K562 (cell line): ENCODE measurements around the gene BIRC5. TPM values are rescaled to one million over a fixed set of nuclear protein-coding genes. Genes with fewer than 3 reads are reported as not detected.

ENCODE experiments used
- FOSL1 ChIP-seq: fragments of 200-800 bp; sonication (Bioruptor generic); conservative IDR thresholded peaks from 2 replicates; pipeline ENCODE4 v1.6.1; 2016; ENCODE audit warnings: missing genetic modification characterization, missing compliant biosample characterization
- GTF2F1 ChIP-seq: IDR thresholded peaks from 2 replicates; pipeline ENCODE4 v1.6.1; 2011; ENCODE audit warnings: low read depth, low read length, improper control_type of control experiment
- HDAC2 ChIP-seq: fragments of 450-650 bp; IDR thresholded peaks from 2 replicates; pipeline ENCODE4 v1.6.1; 2016; ENCODE audit warnings: mild to moderate bottlenecking
- HDAC3 ChIP-seq: fragments of 450-650 bp; IDR thresholded peaks from 2 replicates; pipeline ENCODE4 v1.6.1; 2018; ENCODE audit warnings: borderline replicate concordance, mild to moderate bottlenecking, moderate library complexity; ENCODE audit not compliant: partially characterized antibody
- HDAC6 ChIP-seq: IDR thresholded peaks from 2 replicates; pipeline ENCODE4 v1.6.1; 2012; ENCODE audit warnings: low read depth, mild to moderate bottlenecking, control low read depth, inconsistent platforms, low read length, moderate library complexity
- MEF2D ChIP-seq: conservative IDR thresholded peaks from 2 replicates; pipeline ENCODE4 v1.6.1; 2016; ENCODE audit warnings: low read depth, missing genetic modification characterization, missing compliant biosample characterization
- NCOR1 ChIP-seq: fragments of 450-650 bp; IDR thresholded peaks from 2 replicates; pipeline ENCODE4 v1.6.1; 2016; ENCODE audit warnings: mild to moderate bottlenecking, moderate library complexity
- NFXL1 ChIP-seq: fragments of 450-650 bp; formaldehyde crosslinking; IDR thresholded peaks from 2 replicates; pipeline ENCODE4 v1.4.0; 2021; ENCODE audit warnings: mild to moderate bottlenecking
- NFYB ChIP-seq: IDR thresholded peaks from 2 replicates; pipeline ENCODE4 v1.6.1; 2011; ENCODE audit warnings: mild to moderate bottlenecking, moderate library complexity; ENCODE audit not compliant: insufficient read length; ENCODE audit errors: extremely low read depth
- POLR2B ChIP-seq: fragments of 450-650 bp; IDR thresholded peaks from 2 replicates; pipeline ENCODE4 v1.6.1; 2018; ENCODE audit warnings: low read depth; ENCODE audit not compliant: partially characterized antibody
- SMAD4 ChIP-seq: fragments of 250-450 bp; sonication (Bioruptor Pico); conservative IDR thresholded peaks from 2 replicates; pipeline ENCODE4 v1.8.0; 2021; ENCODE audit warnings: inconsistent platforms, mild to moderate bottlenecking, moderate library complexity
- SUPT5H ChIP-seq: fragments of 450-650 bp; IDR thresholded peaks from 2 replicates; pipeline ENCODE4 v1.6.1; 2016
- XRCC3 ChIP-seq: fragments of 450-650 bp; IDR thresholded peaks from 2 replicates; pipeline ENCODE4 v1.6.1; 2017; ENCODE audit warnings: mild to moderate bottlenecking, moderate library complexity
- ZFP1 ChIP-seq: fragments of 450-650 bp; formaldehyde crosslinking; IDR thresholded peaks from 2 replicates; pipeline ENCODE4 v1.4.0; 2020; ENCODE audit warnings: mild to moderate bottlenecking, mixed read lengths
- ZFX ChIP-seq: sonication (generic); formaldehyde crosslinking; IDR thresholded peaks from 2 replicates; pipeline ENCODE4 v1.8.0; 2022; ENCODE audit warnings: mild to moderate bottlenecking, missing genetic modification reagents, moderate library complexity
- ZNF311 ChIP-seq: fragments of 250-450 bp; sonication (Bioruptor Pico); IDR thresholded peaks from 2 replicates; pipeline ENCODE4 v1.4.0; 2020; ENCODE audit warnings: mild to moderate bottlenecking, moderate library complexity
- polyA plus RNA-seq, 8 experiments: library from polyadenylated mRNA; depleted of rRNA in 4 of 8; stranded (reverse) in 5 of 8; unstranded in 3 of 8; fragments of >200 nt; fragmentation: Nextera tagmentation in 2 of 8; fragmentation: Illumina TruSeq in 1 of 8; extraction: Ambion mirVana in 2 of 8; extraction: Trizol in 1 of 8; gene quantifications; 2 replicates each; pipeline versions ENCODE4 v1.2.1 to v1.2.3, GENCODE V29; 2011 to 2014; ENCODE audit warnings: inconsistent platforms in 1 of 8, missing spikeins in 1 of 8
- total RNA-seq, 7 experiments: library from RNA; depleted of rRNA in 6 of 7; stranded (reverse); fragments of >200 nt in 6 of 7; fragmentation: Illumina TruSeq in 2 of 7; extraction: Trizol in 2 of 7; gene quantifications; 2 replicates each; pipeline versions ENCODE4 v1.2.1 to v1.2.3, GENCODE V29; 2011 to 2021; ENCODE audit warnings: low replicate concordance in 1 of 7
- TF ChIP-seq, protein P1 (sequence below), 2 experiments: fragments of 450-650 bp; IDR thresholded peaks; 2 replicates each; pipeline ENCODE4 v1.6.1; 2016; ENCODE audit warnings: mild to moderate bottlenecking in 2 of 2, borderline replicate concordance in 1 of 2, low read depth in 1 of 2, moderate library complexity in 1 of 2
- TF ChIP-seq, protein P2 (sequence below): fragments of 250-450 bp; sonication (Bioruptor Pico); IDR thresholded peaks from 2 replicates; pipeline ENCODE4 v1.4.0; 2020; ENCODE audit warnings: mild to moderate bottlenecking, moderate library complexity

BIRC5 gene
- total and polyA plus RNA-seq, 9 of the 15 experiments (the other 6 are each of a cell fraction or from before 2014, with no cell fraction given): 64.4 to 140 (median 101) TPM

DNA sequence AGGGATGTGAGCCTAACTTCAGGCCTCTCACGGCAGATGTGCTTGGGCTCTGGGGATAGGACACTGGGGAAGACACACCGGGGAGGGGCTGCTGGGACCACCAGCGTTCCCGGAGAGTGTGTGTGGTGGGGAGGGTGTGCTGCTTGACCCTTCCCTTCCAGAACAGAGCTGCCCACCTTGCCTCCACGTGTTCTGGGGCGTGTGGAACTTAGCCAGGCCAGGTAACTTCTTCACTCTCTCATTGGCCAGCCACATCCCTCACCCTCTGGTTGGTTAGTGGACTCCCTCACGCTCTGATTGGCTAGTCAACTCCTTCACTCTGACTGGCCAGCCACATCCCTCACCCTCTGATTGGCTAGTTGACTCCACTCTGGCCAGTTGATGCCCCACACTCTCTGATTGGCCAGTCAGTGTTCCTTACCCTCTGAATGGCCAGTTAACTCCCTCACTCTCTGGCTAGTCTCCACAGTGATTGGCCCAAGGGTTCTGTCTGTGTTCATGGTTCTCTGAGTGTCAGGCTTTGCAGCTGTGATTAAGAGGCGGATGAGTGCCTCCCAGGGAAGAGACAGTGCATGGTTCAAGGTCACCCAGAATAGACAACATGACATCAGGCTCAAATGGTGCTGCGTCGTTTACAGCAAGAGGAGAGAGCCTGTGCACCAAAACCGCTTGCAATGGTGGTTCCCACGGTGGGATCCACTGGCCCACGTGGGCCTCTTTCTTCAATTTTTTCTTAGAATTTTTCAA is 27.4 kb downstream of the BIRC5 start (continued):
- TF ChIP-seq POLR2B: no peak
- TF ChIP-seq, protein P1, sequence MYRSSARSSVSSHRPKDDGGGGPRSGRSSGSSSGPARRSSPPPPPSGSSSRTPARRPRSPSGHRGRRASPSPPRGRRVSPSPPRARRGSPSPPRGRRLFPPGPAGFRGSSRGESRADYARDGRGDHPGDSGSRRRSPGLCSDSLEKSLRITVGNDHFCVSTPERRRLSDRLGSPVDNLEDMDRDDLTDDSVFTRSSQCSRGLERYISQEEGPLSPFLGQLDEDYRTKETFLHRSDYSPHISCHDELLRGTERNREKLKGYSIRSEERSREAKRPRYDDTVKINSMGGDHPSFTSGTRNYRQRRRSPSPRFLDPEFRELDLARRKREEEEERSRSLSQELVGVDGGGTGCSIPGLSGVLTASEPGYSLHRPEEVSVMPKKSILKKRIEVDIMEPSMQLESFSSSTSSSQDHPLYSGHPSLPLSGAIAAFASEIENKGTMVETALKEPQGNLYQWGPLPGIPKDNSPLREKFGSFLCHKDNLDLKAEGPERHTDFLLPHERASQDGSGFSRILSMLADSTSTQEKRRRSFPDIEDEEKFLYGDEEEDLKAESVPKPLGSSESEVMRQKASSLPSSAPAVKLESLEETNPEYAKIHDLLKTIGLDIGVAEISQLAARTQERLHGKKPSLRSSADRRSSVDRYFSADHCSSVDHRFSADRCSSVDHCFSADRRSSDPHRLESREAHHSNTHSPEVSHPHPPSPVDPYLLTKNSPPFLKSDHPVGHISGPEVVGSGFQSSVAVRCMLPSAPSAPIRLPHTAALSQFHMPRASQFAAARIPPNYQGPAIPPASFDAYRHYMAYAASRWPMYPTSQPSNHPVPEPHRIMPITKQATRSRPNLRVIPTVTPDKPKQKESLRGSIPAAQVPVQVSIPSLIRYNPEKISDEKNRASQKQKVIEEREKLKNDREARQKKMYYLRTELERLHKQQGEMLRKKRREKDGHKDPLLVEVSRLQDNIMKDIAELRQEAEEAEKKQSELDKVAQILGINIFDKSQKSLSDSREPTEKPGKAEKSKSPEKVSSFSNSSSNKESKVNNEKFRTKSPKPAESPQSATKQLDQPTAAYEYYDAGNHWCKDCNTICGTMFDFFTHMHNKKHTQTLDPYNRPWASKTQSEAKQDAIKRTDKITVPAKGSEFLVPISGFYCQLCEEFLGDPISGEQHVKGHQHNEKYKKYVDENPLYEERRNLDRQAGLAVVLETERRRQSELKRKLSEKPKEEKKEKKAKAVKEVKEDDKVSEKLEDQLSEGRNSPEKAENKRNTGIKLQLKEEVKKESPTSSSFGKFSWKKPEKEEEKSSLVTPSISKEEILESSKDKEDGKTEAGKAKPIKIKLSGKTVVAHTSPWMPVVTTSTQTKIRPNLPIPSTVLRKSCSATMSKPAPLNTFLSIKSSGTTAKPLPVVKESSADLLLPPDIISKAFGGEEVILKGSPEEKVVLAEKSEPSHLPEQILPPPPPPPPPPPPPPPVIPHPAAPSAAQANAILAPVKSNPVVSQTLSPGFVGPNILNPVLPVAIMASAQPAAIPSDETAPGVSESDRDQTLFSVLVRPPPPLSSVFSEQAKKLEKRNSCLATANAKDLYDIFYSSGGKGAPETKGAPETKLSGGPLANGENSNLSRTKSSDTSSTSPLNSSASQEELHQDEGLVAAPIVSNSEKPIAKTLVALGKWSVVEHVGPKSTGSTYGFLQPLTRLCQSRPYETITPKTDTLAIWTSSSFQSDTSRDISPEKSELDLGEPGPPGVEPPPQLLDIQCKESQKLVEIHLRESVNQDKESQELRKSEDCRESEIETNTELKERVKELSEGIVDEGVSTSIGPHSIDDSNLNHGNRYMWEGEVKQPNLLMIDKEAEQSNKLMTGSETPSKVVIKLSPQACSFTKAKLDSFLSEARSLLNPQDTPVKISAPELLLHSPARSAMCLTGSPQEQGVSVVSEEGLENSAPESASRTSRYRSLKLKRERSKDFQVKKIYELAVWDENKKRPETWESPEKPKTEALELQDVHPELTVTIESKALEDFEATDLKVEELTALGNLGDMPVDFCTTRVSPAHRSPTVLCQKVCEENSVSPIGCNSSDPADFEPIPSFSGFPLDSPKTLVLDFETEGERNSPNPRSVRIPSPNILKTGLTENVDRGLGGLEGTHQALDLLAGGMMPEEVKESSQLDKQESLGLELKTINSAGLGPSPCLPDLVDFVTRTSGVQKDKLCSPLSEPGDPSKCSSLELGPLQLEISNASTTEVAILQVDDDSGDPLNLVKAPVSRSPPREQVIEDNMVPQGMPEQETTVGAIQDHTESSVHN (IDR thresholded peaks at IDR 0.05; ENCODE audit: borderline replicate concordance in 1 of 2, low read depth in 1 of 2): no peak
- 0 out of 2 replicates have a peak, but pooled peaks have one; percentile 17 for TF ChIP-seq NFXL1 (CRISPR knock-in tag)
- no peak for TF ChIP-seq NCOR1
- no peak for TF ChIP-seq SUPT5H
- TF ChIP-seq ZFX (CRISPR knock-in tag): no peak
- no peak for TF ChIP-seq HDAC2
- no peak for TF ChIP-seq FOSL1 (tag)
- no peak for TF ChIP-seq HDAC6
- TF ChIP-seq, protein P2, sequence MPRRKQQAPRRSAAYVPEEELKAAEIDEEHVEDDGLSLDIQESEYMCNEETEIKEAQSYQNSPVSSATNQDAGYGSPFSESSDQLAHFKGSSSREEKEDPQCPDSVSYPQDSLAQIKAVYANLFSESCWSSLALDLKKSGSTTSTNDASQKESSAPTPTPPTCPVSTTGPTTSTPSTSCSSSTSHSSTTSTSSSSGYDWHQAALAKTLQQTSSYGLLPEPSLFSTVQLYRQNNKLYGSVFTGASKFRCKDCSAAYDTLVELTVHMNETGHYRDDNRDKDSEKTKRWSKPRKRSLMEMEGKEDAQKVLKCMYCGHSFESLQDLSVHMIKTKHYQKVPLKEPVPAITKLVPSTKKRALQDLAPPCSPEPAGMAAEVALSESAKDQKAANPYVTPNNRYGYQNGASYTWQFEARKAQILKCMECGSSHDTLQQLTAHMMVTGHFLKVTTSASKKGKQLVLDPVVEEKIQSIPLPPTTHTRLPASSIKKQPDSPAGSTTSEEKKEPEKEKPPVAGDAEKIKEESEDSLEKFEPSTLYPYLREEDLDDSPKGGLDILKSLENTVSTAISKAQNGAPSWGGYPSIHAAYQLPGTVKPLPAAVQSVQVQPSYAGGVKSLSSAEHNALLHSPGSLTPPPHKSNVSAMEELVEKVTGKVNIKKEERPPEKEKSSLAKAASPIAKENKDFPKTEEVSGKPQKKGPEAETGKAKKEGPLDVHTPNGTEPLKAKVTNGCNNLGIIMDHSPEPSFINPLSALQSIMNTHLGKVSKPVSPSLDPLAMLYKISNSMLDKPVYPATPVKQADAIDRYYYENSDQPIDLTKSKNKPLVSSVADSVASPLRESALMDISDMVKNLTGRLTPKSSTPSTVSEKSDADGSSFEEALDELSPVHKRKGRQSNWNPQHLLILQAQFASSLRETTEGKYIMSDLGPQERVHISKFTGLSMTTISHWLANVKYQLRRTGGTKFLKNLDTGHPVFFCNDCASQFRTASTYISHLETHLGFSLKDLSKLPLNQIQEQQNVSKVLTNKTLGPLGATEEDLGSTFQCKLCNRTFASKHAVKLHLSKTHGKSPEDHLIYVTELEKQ: no peak
- no peak for TF ChIP-seq GTF2F1
- TF ChIP-seq XRCC3: no peak
- no peak for TF ChIP-seq HDAC3
- TF ChIP-seq ZFP1 (CRISPR knock-in tag): no peak
- peak; percentile 69 for TF ChIP-seq MEF2D (tag)
- peak; percentile 98 for TF ChIP-seq NFYB
- TF ChIP-seq SMAD4: peak; percentile 78
- TF ChIP-seq ZNF311 (CRISPR knock-in tag): peak; percentile 52; the same call in 1 of the 2 replicates
